Measurements from ENCODE around the gene PSMC3. TPM values are rescaled to one million over a fixed set of nuclear protein-coding genes. Genes with fewer than 3 reads are reported as not detected.

The PSMC3 gene
- total RNA-seq, 1 experiment from 2014 or later, result 181 TPM

- CTCF ChIA-PET, result no interaction called here
- Histone ChIP-seq H3K9me3 (ENCODE audit: control insufficient read depth, insufficient read depth, low read depth, low read length) (no peaks in the 10 kb centered on the region), H3K4me3 (ENCODE audit: low read depth in 2 of 2, low read length in 2 of 2) (peak overlapping the region; percentile 56 to 77), H3K27ac (ENCODE audit: low read length) (peak overlapping the region; percentile 95), H3K4me1 (ENCODE audit: control insufficient read depth, insufficient read depth, low read length) (peaks cover 17% of the 10 kb centered on the region), H3K27me3 (ENCODE audit: control insufficient read depth, insufficient read depth, low read length) (no peaks in the 10 kb centered on the region), H3K36me3 (ENCODE audit: control insufficient read depth, insufficient read depth, low read length) (no peaks in the 10 kb centered on the region; the same call in 1 of the 2 replicates)
- DNase-seq (ENCODE audit: low read depth, low spot score), result no peak
- POLR2A ChIA-PET, result no interaction called here
- TF ChIP-seq TCF7L2 (IDR thresholded peaks at IDR 0.05; ENCODE audit: low read depth, low read length) (no peak), SIN3A (IDR thresholded peaks at IDR 0.05; ENCODE audit: borderline replicate concordance, insufficient read depth, low read depth, low read length) (no peak), REST (IDR thresholded peaks at IDR 0.05; ENCODE audit: insufficient read depth in 1 of 2, low read depth in 2 of 2, low read length in 1 of 2) (no peak), CTCF (IDR thresholded peaks at IDR 0.05) (no peak), POLR2AphosphoS5 (IDR thresholded peaks at IDR 0.05; ENCODE audit: low read depth, low read length) (no peak)
- intact Hi-C loops (cut with micrococcal nuclease; ENCODE audit: unreplicated experiment) (no loop called here), in situ Hi-C loops (cut with HindIII; ENCODE audit: low pct_unique_long_range_greater_than_20kb, low sequenced_read_pairs) (no loop called here)
- no TSS peak for BruUV-seq (replicated peaks)
- no peak for ATAC-seq
Measured at GRCh38 chr11:47406896-47407745, 19.1 kb downstream of the PSMC3 start.

- POLR2A ChIA-PET, result no interaction called here
- Histone ChIP-seq H3K4me3 (ENCODE audit: low read depth in 2 of 2, low read length in 2 of 2) (no peak overlapping the region), H3K9me3 (ENCODE audit: control insufficient read depth, insufficient read depth, low read depth, low read length) (no peaks in the 10 kb centered on the region), H3K27me3 (ENCODE audit: control insufficient read depth, insufficient read depth, low read length) (no peaks in the 10 kb centered on the region), H3K27ac (ENCODE audit: low read length) (no peak overlapping the region), H3K36me3 (ENCODE audit: control insufficient read depth, insufficient read depth, low read length) (no peaks in the 10 kb centered on the region; the same call in 1 of the 2 replicates), H3K4me1 (ENCODE audit: control insufficient read depth, insufficient read depth, low read length) (peaks cover 12% of the 10 kb centered on the region)
- TF ChIP-seq CTCF (IDR thresholded peaks at IDR 0.05), result no peak
- no peak for TF ChIP-seq REST (IDR thresholded peaks at IDR 0.05; ENCODE audit: insufficient read depth in 1 of 2, low read depth in 2 of 2, low read length in 1 of 2)
- no peak for TF ChIP-seq SIN3A (IDR thresholded peaks at IDR 0.05; ENCODE audit: borderline replicate concordance, insufficient read depth, low read depth, low read length)
- no peak for TF ChIP-seq POLR2AphosphoS5 (IDR thresholded peaks at IDR 0.05; ENCODE audit: low read depth, low read length)
- TF ChIP-seq TCF7L2 (IDR thresholded peaks at IDR 0.05; ENCODE audit: low read depth, low read length), result no peak
- in situ Hi-C loops (cut with HindIII; ENCODE audit: low pct_unique_long_range_greater_than_20kb, low sequenced_read_pairs), result no loop called here
- BruUV-seq (replicated peaks), result no TSS peak
- CTCF ChIA-PET, result no interaction called here
- intact Hi-C loops (cut with micrococcal nuclease; ENCODE audit: unreplicated experiment), result no loop called here
- DNase-seq (ENCODE audit: low read depth, low spot score) (no peak), ATAC-seq (no peak)
Measured at GRCh38 chr11:47403571-47403970, 22.7 kb downstream of the PSMC3 start.
